GM12801 (cell line): ENCODE results near the gene TNS3.

ENCODE experiments used
- TF ChIP-seq, protein P1 (sequence below): IDR thresholded peaks from one replicate; pipeline ENCODE4 v1.5.1; 2011; ENCODE audit warnings: control low read depth; ENCODE audit not compliant: insufficient read length; ENCODE audit errors: extremely low read depth

TNS3 gene

DNA sequence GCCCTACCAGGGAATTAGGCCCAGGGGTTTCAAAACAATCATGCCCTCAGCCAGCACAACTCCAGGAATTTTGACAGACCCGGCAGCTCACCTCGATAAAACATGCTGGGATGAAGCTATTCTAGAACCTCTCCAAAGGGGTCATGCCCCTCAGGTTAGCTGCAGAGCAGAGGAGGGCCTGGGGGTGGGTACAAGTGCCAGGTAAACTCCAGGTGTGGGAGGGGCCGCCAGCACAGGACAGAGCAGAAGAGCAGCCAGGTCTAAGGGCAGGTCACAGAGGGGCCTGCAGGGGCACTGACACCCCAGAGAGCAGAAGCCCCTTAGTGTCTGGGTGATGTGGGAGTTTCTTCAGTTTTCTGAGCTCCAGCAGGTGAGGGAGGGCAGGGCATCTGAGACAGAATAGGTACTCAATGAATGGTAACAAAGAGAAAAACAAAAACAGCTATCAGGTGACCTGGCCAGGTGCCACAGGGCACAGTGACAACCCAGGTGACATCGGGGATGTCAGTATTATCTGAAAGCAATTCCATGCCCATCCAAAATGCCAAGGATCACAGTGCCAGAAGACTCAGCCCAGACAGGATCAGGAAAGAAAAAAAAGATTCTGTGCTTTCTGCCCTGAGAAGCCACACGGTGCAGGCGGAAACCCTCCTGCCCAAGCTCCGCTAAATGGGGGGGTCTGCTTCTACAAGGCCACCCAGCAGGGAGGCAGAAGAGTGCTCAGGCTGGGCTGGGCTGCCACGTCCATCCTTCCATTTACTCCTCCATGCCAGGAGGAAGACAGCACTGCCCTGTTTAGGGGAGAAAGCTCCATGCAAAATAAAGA lies 104.5 kb downstream of the TNS3 start:
- TF ChIP-seq, protein P1, sequence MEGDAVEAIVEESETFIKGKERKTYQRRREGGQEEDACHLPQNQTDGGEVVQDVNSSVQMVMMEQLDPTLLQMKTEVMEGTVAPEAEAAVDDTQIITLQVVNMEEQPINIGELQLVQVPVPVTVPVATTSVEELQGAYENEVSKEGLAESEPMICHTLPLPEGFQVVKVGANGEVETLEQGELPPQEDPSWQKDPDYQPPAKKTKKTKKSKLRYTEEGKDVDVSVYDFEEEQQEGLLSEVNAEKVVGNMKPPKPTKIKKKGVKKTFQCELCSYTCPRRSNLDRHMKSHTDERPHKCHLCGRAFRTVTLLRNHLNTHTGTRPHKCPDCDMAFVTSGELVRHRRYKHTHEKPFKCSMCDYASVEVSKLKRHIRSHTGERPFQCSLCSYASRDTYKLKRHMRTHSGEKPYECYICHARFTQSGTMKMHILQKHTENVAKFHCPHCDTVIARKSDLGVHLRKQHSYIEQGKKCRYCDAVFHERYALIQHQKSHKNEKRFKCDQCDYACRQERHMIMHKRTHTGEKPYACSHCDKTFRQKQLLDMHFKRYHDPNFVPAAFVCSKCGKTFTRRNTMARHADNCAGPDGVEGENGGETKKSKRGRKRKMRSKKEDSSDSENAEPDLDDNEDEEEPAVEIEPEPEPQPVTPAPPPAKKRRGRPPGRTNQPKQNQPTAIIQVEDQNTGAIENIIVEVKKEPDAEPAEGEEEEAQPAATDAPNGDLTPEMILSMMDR: no peak

DNA sequence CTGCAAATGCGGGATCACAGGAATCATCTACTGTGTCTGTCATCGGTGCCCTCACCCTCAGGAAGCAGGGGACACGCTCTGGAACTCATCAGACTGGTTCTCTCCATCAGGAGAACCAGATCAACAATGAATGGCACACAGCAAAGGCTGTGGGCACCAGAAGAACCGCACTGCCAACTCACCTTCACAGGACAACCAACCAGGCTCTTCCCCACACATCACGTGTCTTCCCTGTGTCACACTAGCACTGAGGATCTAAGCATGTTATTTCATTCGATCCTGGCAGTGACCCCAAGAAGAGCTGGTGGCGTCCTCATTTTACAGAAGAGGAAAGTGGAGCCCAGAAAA lies 106.1 kb downstream of the TNS3 start:
- TF ChIP-seq, protein P1: no peak

DNA sequence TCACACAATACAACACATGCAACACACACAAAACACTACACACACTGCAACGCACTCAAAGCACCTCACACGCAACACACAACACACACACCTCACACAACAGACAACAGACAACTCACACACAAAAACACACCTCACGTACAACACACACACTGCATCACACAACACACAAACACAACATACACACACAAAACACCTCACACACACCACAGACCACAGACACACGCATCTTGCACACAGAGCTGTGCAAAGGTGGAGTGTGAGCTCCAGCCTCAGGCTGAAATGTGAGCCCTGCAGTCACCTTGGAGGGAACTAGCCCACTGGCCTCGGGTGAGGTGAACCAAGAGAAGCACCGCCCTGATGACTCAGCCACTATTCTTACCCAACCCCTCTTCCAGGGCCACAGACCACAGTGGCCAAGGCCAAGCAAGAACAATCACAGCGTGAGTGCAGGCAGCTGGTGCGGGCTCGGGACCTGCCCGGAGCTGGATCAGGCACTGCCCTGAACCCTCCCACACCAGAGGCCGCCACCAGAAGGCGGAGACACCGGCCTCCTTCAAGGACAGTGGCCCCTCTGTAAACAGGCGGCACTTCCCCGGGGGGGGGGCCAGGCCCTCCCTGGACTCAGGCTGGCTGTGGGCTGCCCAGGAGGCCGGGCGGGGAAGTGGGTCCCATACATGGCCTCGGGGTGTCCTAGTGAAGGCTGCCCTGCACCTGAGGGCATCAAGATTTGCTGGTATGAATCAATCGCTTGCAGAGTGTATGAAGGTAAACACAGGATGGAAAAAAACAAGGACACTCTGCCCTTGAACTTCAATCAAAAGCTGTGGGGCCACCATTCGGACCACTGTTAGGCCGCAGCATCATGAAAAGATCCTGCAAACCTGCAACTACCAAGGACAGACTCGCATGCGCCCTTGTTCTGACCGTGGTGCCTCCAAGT lies 106.7 kb downstream of the TNS3 start:
- TF ChIP-seq, protein P1: no peak

DNA sequence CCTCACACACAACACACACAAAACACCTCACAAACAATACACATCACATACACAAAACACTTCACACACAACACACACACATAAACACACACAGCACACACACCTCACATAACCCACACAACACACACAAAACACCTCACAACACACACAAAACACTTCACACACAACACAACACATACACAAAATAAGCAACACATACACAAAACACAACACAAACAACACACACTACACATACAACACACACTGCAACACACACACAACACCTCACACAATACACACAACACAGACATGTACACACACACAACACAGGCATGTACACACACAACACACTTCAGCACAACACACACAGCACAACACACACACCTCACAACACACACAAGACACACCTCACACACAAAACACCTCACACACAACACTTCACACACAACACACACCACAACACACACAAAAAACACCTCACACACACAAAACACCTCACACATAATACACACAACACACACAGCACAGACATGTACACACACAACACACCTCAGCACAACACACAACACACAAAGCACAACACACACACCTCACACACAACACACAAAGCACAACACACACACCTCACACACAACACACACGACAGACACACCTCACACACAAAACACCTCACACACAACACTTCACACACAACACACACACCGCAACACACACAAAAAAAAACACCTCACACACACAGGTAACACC lies 107.5 kb downstream of the TNS3 start:
- TF ChIP-seq, protein P1: no peak

DNA sequence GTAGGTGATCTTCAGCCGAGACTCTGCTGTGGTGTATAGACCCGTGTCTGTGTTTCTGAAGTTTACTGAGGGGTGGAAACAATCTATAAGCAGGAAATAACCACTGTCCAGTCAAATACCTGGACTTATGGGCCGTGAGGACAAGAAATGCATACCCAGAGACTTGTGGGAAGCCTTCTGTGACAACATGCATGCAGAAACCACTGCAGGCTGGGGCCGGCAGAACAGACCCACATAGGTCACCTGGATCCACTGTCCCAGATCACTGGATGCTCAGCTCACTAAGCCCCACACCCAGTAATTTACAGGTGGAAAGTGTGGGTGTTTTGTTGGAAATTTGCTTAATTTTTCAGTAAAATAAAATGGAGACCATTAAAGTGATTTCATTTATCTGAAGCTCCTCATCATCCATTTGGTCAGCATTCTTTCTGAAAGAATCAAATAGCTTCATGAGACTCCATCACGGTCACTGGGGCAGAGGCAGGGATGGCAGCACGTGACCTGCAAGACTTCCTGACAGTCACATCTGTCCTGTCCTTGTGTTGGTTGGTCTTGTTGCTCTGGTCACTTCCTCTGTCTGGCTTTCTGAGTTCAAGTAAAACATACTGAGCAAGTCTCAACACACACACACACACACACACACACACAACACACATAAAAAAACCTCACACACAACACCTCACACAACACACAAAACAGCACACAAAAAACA lies 108.3 kb downstream of the TNS3 start:
- TF ChIP-seq, protein P1: no peak

DNA sequence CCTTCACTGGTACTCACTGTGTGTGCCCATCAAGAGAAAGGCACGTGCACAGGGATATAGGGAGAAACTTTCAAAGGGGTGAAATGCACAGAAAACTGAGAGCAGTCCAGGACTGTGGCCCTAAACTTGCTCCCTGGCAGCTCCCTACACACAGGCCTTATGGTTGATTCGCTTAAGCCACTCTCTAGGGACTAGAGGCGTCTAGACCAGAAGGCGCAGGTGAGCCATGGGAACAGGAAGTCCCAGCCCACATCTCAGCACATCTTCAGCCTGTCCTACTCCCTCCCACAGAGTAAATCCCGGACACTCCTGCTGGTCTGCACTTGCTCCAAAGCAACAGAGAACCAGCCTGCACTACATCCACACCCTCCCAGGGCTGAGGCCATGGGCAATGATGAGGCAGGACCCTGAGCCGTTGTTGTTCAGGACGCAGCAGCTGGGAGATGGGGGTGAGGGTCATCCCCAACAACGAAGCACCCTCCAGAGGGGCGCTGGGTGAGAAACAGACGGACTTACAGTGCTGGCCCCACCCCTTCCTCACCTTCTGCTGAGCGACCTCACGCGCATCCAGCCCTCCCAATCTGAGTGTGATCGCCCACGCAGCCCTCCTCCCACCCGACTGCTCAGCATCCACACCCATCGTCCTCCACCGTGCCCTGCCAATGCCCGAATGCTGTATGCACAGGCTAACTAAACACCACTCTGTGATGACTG lies 109.3 kb downstream of the TNS3 start:
- TF ChIP-seq, protein P1: no peak
